ENCODE data around the gene TEX22. TPM values are rescaled to one million over a fixed set of nuclear protein-coding genes. Genes with fewer than 3 reads are reported as not detected.

TEX22 gene
- total and polyA plus RNA-seq, 2 donors (not counting 1 experiment from before 2014, with no cell fraction given): 1.7 to 7.0 TPM

GRCh38 chr14:105414456-105415371, 16.4 kb downstream of the TEX22 start:
- 2% methylated on average over 74 of the region's 79 CpGs for WGBS (ENCODE audit: insufficient coverage)
- Histone ChIP-seq H3K4me1 (ENCODE audit: control insufficient read depth in 2 of 2, insufficient read depth in 2 of 2, low read length in 2 of 2) (peaks cover 28 to 31% of the 10 kb centered on the region in 2 donors), H3K27ac (ENCODE audit: low read length in 2 of 2) (no peak overlapping the region), H3K9me3 (ENCODE audit: control extremely low read depth in 1 of 3, control insufficient read depth in 2 of 3, insufficient read depth in 1 of 3, low read length in 2 of 3) (peaks cover 0 to 7% (median 0%) of the 10 kb centered on the region in 3 donors), H4K20me1 (ENCODE audit: control insufficient read depth, insufficient read depth, low read length, poor library complexity, severe bottlenecking) (peaks cover 6% of the 10 kb centered on the region), H3K27me3 (replicated peaks in 1 of 4; ENCODE audit: control extremely low read depth in 1 of 4, control insufficient read depth in 3 of 4, insufficient read depth in 4 of 4, low read length in 3 of 4) (peaks cover 0 to 36% (median 15%) of the 10 kb centered on the region in 4 experiments), H3K4me3 (ENCODE audit: control extremely low read depth in 1 of 5, extremely low read depth in 1 of 5, insufficient read depth in 1 of 5, low read depth in 2 of 5, low read length in 4 of 5) (peak overlapping the region in 4 of 5 experiments; percentile 19 to 71 (median 53)), H3K79me2 (ENCODE audit: control insufficient read depth, insufficient read depth, low read length) (peaks cover 6% of the 10 kb centered on the region), H3K36me3 (replicated peaks in 1 of 2; ENCODE audit: control extremely low read depth in 1 of 2, control insufficient read depth in 1 of 2, extremely low read depth in 1 of 2, insufficient read depth in 2 of 2, low read length in 1 of 2) (no peaks in the 10 kb centered on the region), H3K9ac (ENCODE audit: low read length) (peak overlapping the region; percentile 60), H2AFZ (ENCODE audit: insufficient read depth, low read depth, low read length, poor library complexity, severe bottlenecking) (peak overlapping the region; percentile 74), H3K4me2 (replicated peaks; ENCODE audit: low read depth, low read length, poor library complexity, severe bottlenecking) (peak overlapping the region; percentile 83)
- DNase-seq: peak; percentile 78
- ChIA-PET CTCF (interaction anchor here (1.1 to 1.7 kb wide), 4 partner anchors 11 to 75 kb away, joined by 3 to 8 read pairs (median 4); no protein-coding TSS in a partner anchor), POLR2A (interaction anchor here (0.6 kb wide), 1 partner anchor 75 kb away, joined by 4 read pairs; no protein-coding TSS in a partner anchor)
- no peak overlapping the region for H3K27ac Mint-ChIP-seq
- intact Hi-C loops (cut with micrococcal nuclease): loop anchor here (1.0 to 2.0 kb wide), 3 partner anchors 16 to 76 kb away; partner anchors contain the start of genes TEDC1 and TEX22
- H3K27me3 Mint-ChIP-seq: peaks cover 11% of the 10 kb centered on the region
- H3K4me3 Mint-ChIP-seq: peak overlapping the region; percentile 83
- no peaks in the 10 kb centered on the region for H3K9me3 Mint-ChIP-seq (ENCODE audit: insufficient read depth)
- peak; percentile 78 for ATAC-seq (ENCODE audit: low read depth)
- TF ChIP-seq EZH2 (IDR thresholded peaks at IDR 0.05; ENCODE audit: borderline replicate concordance, insufficient read depth, low read depth, low read length, poor library complexity, severe bottlenecking): no peak
- TF ChIP-seq, protein P1, sequence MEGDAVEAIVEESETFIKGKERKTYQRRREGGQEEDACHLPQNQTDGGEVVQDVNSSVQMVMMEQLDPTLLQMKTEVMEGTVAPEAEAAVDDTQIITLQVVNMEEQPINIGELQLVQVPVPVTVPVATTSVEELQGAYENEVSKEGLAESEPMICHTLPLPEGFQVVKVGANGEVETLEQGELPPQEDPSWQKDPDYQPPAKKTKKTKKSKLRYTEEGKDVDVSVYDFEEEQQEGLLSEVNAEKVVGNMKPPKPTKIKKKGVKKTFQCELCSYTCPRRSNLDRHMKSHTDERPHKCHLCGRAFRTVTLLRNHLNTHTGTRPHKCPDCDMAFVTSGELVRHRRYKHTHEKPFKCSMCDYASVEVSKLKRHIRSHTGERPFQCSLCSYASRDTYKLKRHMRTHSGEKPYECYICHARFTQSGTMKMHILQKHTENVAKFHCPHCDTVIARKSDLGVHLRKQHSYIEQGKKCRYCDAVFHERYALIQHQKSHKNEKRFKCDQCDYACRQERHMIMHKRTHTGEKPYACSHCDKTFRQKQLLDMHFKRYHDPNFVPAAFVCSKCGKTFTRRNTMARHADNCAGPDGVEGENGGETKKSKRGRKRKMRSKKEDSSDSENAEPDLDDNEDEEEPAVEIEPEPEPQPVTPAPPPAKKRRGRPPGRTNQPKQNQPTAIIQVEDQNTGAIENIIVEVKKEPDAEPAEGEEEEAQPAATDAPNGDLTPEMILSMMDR (IDR thresholded peaks at IDR 0.05): peak; percentile 91
- peaks cover 26% of the 10 kb centered on the region for H3K4me1 Mint-ChIP-seq
